ENCODE results near the gene DDB1.

The DDB1 gene

GRCh38 chr11:61354208-61354607, 21.3 kb upstream of the DDB1 start:
- DNase-seq = no peak

- DNase-seq = no peak
These were observed 20.5 kb upstream of the DDB1 start for GRCh38 chr11:61353131-61354067.

GRCh38 chr11:61352038-61352437, 19.1 kb upstream of the DDB1 start:
- DNase-seq = no peak

- DNase-seq = no peak
These were observed 17.9 kb upstream of the DDB1 start for GRCh38 chr11:61350803-61351202.

GRCh38 chr11:61350336-61350735, 17.4 kb upstream of the DDB1 start:
- DNase-seq = no peak

- DNase-seq = no peak
These were observed 17.0 kb upstream of the DDB1 start for GRCh38 chr11:61349916-61350315.

- DNase-seq = no peak
These were observed 16.4 kb upstream of the DDB1 start for GRCh38 chr11:61349189-61349751.

- no peak for DNase-seq
These were observed 15.1 kb upstream of the DDB1 start for GRCh38 chr11:61347916-61348461.

- DNase-seq = no peak
These were observed 13.3 kb upstream of the DDB1 start for GRCh38 chr11:61345954-61346843.

- DNase-seq = no peak
These were observed 12.3 kb upstream of the DDB1 start for GRCh38 chr11:61345170-61345610.

GRCh38 chr11:61343792-61344745, 11.2 kb upstream of the DDB1 start:
- DNase-seq = no peak

- DNase-seq = no peak
These were observed 9.4 kb upstream of the DDB1 start for GRCh38 chr11:61342207-61342803.

GRCh38 chr11:61341706-61342105, 8.8 kb upstream of the DDB1 start:
- no peak for DNase-seq

- DNase-seq = no peak
These were observed 8.1 kb upstream of the DDB1 start for GRCh38 chr11:61340979-61341378.

GRCh38 chr11:61339490-61339878, 6.6 kb upstream of the DDB1 start:
- DNase-seq = no peak

GRCh38 chr11:61338783-61339489, 6.0 kb upstream of the DDB1 start:
- no peak for DNase-seq

GRCh38 chr11:61337706-61338470, 5.0 kb upstream of the DDB1 start:
- DNase-seq = no peak

GRCh38 chr11:61336171-61336935, 3.4 kb upstream of the DDB1 start:
- DNase-seq = peak; percentile 72

- DNase-seq = no peak
These were observed 2.4 kb upstream of the DDB1 start for GRCh38 chr11:61335355-61335710.

All from fibroblast of upper back skin (primary cell).